GM06990 (cell line): Measurements from ENCODE around the gene USP22.

Experiments
- DNase-seq: peaks from one replicate; pipeline ENCODE4 v3.0.0-alpha.2; 2011; ENCODE audit not compliant: insufficient read length; ENCODE audit errors: extremely low read depth
- H3K27me3 ChIP-seq: replicated peaks from 2 replicates; pipeline ENCODE4 v1.6.0; 2011; ENCODE audit warnings: low read length; ENCODE audit not compliant: control insufficient read depth, insufficient read depth
- H3K36me3 ChIP-seq: 2 replicates; pipeline ENCODE4 v1.5.1; 2011; ENCODE audit warnings: low read length; ENCODE audit not compliant: control insufficient read depth, insufficient read depth
- H3K4me3 ChIP-seq: replicated peaks from 2 replicates; pipeline ENCODE4 v1.5.1; 2011; ENCODE audit warnings: low read depth, mild to moderate bottlenecking, control low read depth, low read length
- CTCF ChIP-seq: IDR thresholded peaks from 2 replicates; pipeline ENCODE4 v1.5.1; 2011; ENCODE audit warnings: low read length, control low read depth, mild to moderate bottlenecking, inconsistent platforms; ENCODE audit not compliant: insufficient read depth, poor library complexity, severe bottlenecking

Gene USP22

GRCh38 chr17:21034340-21035235, 8.2 kb downstream of the USP22 start:
- peaks cover 2% of the 10 kb centered on the region; the same call in 1 of the 2 replicates for H3K36me3 ChIP-seq
- no peak for TF ChIP-seq CTCF
- H3K4me3 ChIP-seq = peak overlapping the region; percentile 51
- no peak for DNase-seq
- H3K27me3 ChIP-seq = no peaks in the 10 kb centered on the region

- no peak for DNase-seq
- Histone ChIP-seq H3K36me3 (peaks cover 2% of the 10 kb centered on the region), H3K4me3 (no peak overlapping the region), H3K27me3 (no peaks in the 10 kb centered on the region)
- no peak for TF ChIP-seq CTCF
Observed at GRCh38 chr17:21033350-21033749, 9.5 kb downstream of the USP22 start.

GRCh38 chr17:21031756-21032396, 10.9 kb downstream of the USP22 start:
- H3K36me3 ChIP-seq = peaks cover 8% of the 10 kb centered on the region

GRCh38 chr17:21030375-21030774, 12.4 kb downstream of the USP22 start:
- TF ChIP-seq CTCF = no peak
- H3K36me3 ChIP-seq = peaks cover 13% of the 10 kb centered on the region
- DNase-seq = no peak
- H3K4me3 ChIP-seq = no peak overlapping the region
- H3K27me3 ChIP-seq = no peaks in the 10 kb centered on the region

More at GRCh38 chr17:21031756-21032396, 10.9 kb downstream of the USP22 start:
- Histone ChIP-seq H3K27me3 (no peaks in the 10 kb centered on the region), H3K4me3 (no peak overlapping the region)
- no peak for DNase-seq
- no peak for TF ChIP-seq CTCF

- peaks cover 16% of the 10 kb centered on the region for H3K36me3 ChIP-seq
Observed at GRCh38 chr17:21029515-21029914, 13.3 kb downstream of the USP22 start.

More at GRCh38 chr17:21029515-21029914, 13.3 kb downstream of the USP22 start:
- Histone ChIP-seq H3K27me3 (no peaks in the 10 kb centered on the region), H3K4me3 (no peak overlapping the region)
- no peak for TF ChIP-seq CTCF
- DNase-seq = no peak
